Measurements from ENCODE around the gene RP9.

Gene RP9

GRCh38 chr7:33066771-33067170, 42.4 kb downstream of the RP9 start:
- FAIRE-seq (no peak), DNase-seq (ENCODE audit: insufficient read length, low spot score) (no peak)

GRCh38 chr7:33065981-33066380, 43.2 kb downstream of the RP9 start:
- FAIRE-seq, result no peak

GRCh38 chr7:33062782-33063443, 46.3 kb downstream of the RP9 start:
- DNase-seq (ENCODE audit: insufficient read length, low spot score), result peak; percentile 94
- FAIRE-seq, result peak; percentile 84

More at GRCh38 chr7:33065981-33066380, 43.2 kb downstream of the RP9 start:
- no peak for DNase-seq (ENCODE audit: insufficient read length, low spot score)

- FAIRE-seq, result no peak
- peak; percentile 25 for DNase-seq (ENCODE audit: insufficient read length, low spot score)
Measured at GRCh38 chr7:33062023-33062781, 47.0 kb downstream of the RP9 start, which contains the start of gene NT5C3A. Gene NT5C3A, minus strand, starts transcription at chr7:33062776. Its CDS starts 71 bp downstream, at chr7:33062705.

- DNase-seq (ENCODE audit: insufficient read length, low spot score) (no peak), FAIRE-seq (no peak)
Measured at GRCh38 chr7:33061282-33061937, 47.8 kb downstream of the RP9 start.

- DNase-seq (ENCODE audit: insufficient read length, low spot score) (no peak), FAIRE-seq (no peak)
Measured at GRCh38 chr7:33059635-33060034, 49.6 kb downstream of the RP9 start.

- FAIRE-seq (no peak), DNase-seq (ENCODE audit: insufficient read length, low spot score) (no peak)
Measured at GRCh38 chr7:33055158-33055557, 54.0 kb downstream of the RP9 start.

GRCh38 chr7:33054261-33054964, 54.8 kb downstream of the RP9 start:
- FAIRE-seq, result no peak
- no peak for DNase-seq (ENCODE audit: insufficient read length, low spot score)

GRCh38 chr7:33053721-33054120, 55.5 kb downstream of the RP9 start:
- DNase-seq (ENCODE audit: insufficient read length, low spot score), result no peak
- no peak for FAIRE-seq

GRCh38 chr7:33050535-33051318, 58.5 kb downstream of the RP9 start:
- FAIRE-seq, result no peak
- peak; percentile 40 for DNase-seq (ENCODE audit: insufficient read length, low spot score)

GRCh38 chr7:33048704-33049103, 60.5 kb downstream of the RP9 start:
- no peak for DNase-seq (ENCODE audit: insufficient read length, low spot score)
- FAIRE-seq, result no peak

GRCh38 chr7:33048257-33048656, 60.9 kb downstream of the RP9 start:
- FAIRE-seq (no peak), DNase-seq (ENCODE audit: insufficient read length, low spot score) (no peak)

- DNase-seq (ENCODE audit: insufficient read length, low spot score) (no peak), FAIRE-seq (no peak)
Measured at GRCh38 chr7:33044986-33045385, 64.2 kb downstream of the RP9 start.
